ELR (cell line): ENCODE data around the gene SUGCT.
"Not testable (repeated sequence)": the region's sequence is repeated elsewhere in the genome, so short reads cannot be mapped to it uniquely, and the experiment has no call there.

Source experiments
- DNase-seq: peaks from one replicate; pipeline ENCODE4 v3.0.0-alpha.2; 2015; ENCODE audit warnings: low read depth

Gene SUGCT

DNA sequence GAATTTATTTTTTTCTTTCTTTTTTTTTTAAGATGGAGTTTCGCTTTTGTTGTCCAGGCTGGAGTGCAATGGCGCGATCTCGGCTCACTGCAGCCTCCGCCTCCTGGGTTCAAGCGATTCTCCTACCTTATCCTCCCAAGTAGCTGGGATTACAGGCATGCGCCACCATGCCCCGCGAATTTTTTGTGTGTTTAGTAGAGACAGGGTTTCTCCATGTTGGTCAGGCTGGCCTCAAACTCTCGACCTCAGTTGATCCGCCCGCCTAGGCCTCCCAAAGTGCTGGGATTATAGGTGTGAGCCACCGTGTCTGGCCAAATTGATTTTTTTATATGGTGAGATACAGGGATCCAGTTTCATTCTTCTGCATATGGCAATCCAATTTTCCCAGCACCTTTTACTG, 5.1 kb downstream of the SUGCT start:
- not testable (repeated sequence) for DNase-seq

DNA sequence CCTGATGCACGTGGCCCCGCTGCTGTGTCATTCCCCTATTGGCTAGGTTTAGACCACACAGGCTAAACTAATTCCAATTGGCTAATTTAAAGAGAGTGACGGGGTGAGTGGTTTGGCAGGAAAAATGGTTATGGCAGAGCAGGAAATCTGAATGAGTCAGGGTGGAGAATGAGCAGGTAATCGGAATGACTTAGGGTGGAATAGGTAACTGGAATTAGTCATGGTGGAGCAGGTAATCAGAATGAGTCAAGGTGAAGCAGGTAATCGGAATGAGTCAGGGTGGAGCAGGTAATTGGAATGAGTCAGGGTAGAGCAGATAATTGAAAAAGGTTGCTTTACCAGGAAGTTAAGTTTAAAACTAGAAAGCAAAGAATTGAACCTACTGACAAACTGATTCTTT, 7.1 kb downstream of the SUGCT start:
- DNase-seq = not testable (repeated sequence)

DNA sequence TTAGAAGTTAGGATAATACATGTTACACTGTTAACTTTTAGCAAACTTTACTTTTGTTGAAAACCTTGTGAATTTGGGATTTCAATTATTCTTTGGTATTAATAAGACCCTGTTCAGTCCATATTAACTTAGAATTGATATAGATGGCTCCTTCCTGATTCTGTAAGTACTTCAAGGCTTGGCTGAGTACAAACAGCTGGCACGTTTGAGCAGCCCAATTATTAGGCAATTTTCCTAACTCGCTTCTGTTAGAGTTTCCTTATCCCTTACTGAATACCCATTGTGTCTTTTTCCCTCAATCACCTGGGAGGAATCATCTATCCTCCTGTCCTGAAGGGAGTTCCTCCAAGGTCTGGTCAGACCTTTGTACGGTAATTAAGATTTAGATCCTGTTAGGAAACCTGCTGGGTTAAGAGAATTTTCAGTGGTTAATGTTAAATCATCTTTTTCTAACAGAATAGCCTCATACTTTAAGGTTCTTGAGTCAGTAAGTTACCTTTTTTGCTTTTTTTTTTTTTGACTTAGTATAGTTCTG, 10.9 kb downstream of the SUGCT start:
- DNase-seq = not testable (repeated sequence)

DNA sequence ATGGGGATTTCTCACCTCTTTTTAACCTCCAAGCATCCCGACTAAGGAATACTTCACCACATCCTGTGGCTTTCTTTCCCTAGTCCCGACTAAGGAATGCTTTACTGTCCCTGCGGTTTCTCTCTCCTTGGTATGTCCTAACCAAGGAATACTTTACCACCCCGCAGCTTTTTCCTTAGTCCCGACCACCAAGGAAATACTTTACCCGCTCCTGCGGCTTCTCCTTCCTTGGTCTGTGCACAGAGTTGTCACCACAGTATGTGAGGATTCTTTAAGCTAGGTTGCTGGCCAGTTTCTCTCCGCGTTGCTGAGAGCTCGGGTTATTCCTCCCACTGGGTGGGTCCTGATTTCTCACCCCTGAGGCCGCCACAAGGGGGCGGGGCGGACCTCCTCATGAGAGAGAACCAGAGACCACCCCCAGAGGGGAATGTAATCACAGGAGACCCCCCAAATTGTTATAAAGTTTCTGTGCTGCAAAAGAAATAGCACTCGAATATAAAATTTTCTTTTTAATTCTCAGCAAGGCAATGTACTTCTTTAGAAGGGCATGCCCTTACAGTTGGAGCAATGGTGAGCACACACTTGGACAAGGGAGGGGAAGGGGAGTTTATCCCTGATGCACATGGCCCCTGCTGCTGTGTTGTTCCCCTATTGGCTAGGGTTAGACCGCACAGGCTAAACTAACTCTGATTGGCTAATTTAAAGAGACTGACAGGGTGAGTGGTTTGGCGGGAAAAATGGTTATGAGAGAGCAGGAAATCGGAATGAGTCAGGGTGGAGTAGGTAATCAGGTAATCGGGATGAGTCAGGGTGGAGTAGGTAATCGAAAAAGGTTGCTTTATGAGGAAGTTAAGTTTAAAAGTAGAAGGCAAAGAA, 12.8 kb downstream of the SUGCT start:
- peak; percentile 44 for DNase-seq

DNA sequence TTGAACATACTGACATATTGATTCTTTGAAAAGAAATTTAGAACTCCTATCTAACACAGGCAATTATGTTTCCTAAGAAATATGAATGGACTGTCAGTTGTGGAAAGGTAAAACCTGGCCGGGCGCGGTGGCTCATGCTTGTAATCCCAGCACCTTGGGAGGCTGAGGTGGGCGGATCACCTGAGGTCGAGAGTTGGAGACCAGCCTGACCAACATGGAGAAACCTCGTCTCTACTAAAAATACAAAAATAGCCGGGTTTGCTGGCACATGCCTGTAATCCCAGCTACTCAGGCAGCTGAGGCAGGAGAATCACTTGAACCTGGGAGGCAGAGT, 13.4 kb downstream of the SUGCT start:
- DNase-seq = not testable (repeated sequence)

DNA sequence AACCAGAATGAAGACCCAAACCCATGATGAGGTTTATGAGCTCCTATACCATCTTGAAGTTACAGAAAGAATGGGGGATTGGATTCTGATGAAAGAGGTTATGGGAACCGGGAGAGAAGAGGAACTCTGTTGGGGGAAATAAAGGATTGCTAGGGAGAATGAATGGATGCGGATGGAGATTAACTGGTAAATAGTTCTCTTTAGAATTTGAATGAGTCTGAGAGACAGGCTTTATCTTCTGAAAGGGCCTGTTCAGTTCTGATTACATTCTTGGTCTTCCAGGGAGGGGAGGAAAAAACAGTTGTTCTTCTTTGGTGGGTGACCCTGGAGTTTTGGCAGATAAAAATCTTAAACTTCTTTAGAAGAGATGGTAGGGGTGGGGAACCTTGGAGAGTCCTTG, 13.9 kb downstream of the SUGCT start:
- no peak for DNase-seq

DNA sequence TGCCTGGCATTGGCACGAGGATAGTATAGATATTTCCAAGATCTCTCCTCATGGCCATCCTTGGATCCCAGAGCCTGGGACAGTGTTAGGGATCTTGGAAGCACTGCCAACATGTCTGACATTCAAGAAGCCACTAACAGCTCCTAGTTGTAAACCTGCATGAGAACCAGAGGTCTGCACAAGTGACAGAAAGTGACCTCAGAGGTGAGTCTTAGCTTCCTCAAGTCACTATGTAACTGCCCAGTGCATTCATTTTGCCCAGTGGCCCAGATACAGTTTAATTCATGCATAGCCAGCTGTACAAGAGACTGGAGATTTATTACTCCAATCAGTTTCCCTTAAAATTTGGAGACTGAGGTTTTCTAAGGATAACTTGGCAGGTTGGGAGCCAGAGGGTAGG, 16.7 kb downstream of the SUGCT start:
- no peak for DNase-seq

DNA sequence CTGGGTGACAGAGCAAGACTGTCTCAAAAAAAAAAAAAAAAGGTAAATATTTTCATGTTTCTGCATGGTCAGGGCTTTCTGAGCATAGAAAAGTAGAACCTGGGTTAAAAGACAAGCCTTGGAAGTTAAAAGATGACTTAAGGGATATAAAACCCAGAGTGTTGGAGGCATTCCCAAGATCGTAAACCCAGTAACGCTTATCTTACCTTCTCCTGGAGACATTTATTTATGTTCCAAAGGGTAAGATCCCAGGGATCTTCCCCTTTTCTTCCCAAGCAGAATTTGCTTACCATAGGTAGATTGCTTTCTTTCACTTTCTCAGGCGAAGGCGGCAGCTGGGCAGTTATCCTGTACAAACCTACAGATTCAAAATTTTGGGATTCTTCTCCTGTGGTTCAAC, 22.2 kb downstream of the SUGCT start:
- DNase-seq = no peak

DNA sequence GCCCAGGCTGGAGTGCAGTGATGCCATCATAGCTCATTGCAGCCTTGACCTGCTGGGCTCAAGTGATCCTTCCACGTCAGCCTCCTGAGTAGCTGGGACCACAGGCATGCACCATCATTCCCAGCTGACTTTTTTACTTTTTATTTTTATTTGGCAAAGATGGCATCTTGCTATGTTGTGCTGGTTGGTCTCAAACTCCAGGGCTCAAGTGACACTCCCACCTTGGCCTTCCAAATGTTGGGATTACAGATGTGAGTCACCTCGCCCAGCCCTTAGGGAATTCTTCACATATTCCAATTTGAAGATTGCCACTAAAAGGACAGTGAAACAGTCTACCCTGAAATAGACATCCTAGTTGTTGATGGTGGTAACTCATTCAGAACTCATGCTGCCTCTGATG, 27.7 kb downstream of the SUGCT start:
- DNase-seq = peak; percentile 12

DNA sequence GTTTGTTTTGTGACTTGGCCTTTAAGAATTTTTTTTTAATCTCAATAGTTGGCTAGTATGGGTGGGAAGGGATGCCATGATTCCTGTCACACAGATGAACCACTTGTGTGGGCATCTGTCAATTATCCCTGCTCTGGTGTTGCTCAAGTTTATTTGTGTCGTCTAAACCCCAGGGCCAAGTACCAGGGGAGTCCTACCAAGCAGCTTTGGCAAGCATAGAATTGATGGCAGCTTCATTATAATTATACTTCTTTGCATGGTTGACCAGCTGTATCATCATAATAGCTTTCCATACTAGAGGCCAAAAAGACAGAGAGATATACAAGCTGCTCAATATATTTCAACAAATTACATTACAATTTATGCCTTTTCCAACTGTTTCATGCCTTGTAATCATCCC, 30.4 kb downstream of the SUGCT start:
- DNase-seq = no peak

DNA sequence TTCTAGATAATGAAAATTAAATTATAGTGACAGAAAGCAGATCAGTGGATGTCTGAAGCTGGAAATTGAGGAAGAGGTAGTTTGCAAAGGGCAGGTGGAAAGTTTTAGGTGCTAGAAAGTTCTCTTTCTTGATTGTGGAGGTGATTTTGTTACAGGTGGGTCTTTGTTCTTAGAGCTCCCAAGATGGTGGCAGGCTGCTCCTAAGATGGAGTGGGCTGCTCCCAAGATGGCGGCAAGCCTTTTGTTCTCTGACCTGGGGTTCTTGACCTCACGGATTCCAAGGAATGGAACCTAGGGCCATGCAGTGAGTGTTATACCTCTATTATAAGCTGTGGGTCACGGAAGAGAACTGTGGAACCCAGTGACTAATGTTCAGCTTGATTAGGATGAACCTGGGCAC, 32.5 kb downstream of the SUGCT start:
- no peak for DNase-seq

DNA sequence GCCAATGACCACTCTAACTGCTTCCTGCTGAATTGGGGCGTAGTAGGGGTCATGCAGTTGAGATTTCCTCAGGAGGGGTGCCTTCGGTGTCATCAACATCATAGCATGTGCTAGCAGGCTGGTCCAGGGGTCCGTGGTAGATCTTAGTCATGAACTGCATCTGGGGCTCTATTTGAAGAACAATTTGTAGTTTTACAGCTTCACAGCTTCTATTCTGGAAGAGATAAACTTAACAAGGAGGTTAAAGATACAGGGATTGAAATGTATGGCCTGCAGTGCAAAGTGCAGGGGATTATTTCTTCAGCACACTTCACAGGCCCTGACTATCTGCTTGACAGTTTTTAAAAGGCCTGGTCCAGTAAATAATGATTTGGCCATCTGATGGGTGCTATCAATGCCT, 33.5 kb downstream of the SUGCT start:
- not testable (repeated sequence) for DNase-seq

DNA sequence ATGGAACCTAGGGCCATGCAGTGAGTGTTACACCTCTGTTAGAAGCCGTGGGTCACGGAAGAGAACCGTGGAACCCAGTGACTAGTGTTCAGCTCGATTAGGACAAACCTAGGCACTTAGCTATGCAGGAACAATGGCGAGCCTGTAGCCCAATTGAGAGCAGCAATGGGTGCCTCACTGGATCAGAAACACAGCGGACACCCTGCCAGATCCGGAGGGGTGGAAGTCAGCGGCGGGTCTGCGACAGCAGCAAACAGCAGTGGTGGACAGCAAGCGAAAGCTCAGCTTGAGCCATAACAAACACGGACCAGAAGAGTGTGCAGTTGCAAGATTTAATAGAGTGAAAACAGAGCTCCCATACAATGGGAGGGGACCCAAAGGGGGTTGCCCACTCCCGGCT, 38.3 kb downstream of the SUGCT start:
- not testable (repeated sequence) for DNase-seq

DNA sequence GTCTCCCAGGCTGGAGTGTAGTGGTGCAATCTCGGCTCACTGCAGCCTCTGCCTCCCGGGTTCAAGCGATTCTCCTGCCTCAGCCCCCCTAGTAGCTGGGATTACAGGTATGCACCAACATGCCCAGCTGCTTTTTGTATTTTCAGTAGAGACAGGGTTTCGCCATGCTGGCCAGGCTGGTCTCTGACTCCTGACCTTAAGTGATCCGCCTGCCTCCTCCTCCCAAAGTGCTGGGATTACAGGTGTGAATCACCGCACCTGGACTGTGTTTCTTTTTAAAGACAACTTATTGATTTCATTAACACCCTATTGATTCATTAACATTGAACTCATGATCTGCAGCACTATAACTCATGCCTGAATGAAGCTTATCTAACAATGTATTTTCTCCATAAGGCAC, 40.5 kb downstream of the SUGCT start:
- not testable (repeated sequence) for DNase-seq

DNA sequence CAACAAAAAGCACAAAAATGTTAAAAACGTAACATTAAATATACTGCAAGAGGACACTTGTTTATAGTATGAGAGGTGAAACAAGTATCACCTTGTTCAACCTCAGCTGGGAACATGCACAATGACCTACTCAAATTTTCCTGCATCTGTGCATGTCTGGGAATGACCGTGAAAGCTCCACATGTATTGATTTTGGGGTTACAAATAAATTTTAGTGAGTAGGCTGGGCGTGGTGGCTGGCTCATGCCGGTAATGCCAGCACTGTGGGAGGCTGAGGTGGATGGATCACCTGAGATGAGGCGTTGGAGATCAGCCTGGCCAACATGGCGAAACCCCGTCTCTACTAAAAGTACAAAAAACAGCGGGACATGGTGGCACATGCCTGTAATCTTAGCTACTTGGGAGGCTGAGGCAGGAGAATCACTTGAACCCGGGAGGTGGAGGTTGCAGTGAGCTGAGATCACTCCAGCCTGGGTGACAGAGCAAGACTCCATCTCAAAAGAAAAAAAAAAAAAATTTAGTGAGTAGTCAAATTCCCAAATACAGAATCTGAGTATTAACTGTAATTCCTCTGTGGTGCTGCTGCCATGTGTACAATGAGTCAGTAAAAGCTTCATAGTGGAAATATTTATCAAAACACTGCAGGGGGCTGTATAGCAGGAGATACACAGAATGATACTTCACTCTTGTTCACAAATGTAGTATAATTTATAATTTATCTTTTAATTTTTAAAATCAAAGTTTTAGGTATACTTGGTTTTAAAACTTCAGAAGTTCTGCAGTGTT, 41.1 kb downstream of the SUGCT start:
- DNase-seq = peak; percentile 48

DNA sequence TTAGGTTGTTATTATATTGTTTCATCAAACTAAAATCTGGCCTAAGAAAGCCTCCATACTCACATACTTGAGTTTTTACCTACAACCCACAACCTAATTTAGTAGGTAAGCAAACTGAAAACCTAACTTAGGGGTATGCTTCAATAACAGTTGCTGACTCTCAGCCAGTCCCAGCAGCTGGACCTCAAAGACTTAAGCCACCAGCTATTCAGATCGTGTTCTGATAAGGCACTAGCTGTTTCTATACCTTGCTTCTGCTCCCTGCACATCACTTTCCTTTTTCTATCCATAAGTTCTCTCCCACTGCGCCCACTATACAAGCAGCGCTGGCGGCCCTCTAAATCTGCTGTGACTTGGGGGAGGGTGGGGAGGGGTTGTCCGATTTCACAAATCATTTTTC, 42.3 kb downstream of the SUGCT start:
- DNase-seq = no peak

DNA sequence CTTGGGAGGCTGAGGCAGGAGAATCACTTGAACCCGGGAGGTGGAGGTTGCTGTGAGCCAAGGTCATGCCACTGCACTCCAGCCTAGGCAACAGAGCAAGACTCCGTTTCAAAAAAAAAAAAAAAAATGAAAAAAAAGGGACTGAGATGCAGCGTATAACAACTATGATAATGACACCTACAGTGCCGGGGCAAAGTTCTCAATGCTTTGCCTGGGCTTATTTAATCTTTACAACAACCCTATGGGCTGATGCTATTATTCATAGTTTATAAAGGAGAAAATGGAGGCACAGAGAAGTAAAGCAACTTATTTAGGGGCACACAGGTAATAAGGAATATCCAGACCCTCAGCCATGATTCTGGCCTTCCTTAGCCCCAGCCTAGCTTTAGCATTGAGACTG, 47.6 kb downstream of the SUGCT start:
- DNase-seq = no peak

DNA sequence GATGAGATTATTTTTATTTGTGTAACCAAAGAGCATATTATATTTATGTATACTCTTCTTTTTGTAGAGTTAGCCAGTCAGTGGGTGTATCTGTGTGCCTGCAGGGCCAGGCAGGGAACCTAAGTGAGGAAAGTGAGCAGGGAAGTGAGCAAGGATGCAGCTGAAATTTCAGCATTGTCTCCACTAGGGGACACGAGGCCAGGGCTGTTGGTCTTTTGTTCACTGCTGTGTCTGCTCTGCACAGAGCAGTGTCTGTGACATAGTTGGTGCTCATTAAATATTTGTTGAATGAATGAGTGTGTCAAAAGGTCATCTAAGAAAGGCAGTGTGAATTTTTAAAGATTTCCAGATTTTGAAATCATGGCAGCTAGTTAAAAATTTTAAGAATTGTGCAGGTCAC, 51.8 kb downstream of the SUGCT start:
- DNase-seq = peak; percentile 10

DNA sequence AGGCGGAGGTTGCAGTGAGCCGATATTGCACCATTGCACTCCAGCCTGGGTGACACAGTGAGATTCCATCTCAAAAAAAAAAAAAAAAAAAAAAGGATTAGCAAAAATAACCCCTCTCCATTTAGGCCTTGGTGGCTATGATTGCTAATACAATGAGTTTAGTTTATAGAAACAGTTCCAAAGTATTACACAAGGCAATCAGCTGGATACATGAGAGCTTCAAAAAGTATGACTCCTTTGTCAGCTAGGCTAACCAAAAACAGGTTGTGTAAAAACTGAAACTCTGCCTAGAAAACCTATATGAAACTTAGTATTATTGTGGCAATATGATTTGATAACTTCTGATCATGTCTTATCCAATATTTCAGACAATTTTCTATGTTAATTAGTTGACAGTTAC, 57.2 kb downstream of the SUGCT start:
- no peak for DNase-seq

DNA sequence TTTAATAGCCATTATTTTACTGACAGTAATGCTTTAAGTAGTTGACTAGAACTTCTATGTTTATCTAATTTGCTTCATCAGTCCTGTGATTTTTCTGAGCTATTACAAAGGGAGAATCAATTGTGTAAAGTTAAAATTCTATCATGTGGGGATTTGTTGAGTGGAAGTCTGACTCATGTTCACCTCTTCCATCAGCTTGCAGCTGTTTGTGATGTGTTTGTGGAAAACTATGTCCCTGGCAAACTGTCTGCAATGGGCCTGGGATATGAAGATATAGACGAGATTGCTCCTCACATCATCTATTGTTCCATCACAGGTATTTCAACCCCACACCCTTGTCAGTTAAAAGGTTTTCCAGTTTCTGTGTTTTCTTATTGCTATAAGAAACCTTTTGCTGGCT, 59.9 kb downstream of the SUGCT start:
- DNase-seq = peak; percentile 24

DNA sequence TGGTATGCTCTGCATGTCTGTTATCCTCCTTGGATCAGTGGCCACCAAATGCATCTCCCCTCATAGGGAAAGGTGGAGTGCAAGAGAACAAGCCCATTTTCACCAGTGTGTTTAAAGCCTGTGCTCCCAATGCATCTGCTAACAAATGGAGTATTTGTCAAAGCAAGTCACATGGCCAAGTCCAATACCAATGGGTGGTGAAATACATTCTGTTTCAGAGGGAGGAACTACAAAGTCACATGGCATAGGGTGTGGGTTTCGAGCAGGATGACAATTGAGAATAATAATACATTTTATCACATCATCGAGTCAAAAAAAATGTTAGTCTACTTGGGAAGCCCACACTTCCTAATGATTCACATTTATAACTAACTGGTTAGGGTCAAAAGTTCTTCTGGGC, 62.7 kb downstream of the SUGCT start:
- DNase-seq = no peak

DNA sequence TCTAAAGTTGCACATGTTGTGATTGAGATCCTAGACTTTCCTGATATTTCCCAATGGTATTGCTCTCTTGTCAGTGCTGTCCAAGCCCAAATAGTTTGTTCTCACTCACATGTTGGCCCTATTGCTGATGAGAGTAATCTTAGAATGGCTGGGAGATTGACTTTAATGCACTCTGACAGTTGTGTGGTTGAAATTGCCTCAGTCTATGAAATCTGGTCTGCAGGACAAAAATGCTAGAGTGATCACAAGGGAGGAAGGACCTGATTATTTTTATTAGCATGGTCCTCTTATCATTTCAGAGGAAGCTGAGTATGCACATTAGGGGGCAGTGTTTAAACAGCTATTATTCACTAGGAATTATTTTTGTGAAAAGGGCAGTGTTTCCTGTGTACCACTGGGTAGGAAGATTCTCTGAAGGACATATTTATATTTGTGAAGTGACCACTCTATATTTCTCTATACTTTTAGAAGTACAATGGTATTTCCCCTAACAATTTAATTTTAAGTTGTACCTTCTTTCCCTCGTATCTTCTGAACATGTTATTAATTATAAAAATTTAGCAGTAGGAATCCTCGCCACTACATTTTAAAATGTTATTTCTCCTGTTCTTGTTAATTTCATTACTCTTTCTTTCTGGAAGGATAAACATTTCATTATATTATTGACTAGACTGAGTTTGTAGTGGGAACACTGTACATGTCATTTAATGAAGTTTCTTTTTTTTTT, 64.4 kb downstream of the SUGCT start:
- DNase-seq = peak; percentile 71

DNA sequence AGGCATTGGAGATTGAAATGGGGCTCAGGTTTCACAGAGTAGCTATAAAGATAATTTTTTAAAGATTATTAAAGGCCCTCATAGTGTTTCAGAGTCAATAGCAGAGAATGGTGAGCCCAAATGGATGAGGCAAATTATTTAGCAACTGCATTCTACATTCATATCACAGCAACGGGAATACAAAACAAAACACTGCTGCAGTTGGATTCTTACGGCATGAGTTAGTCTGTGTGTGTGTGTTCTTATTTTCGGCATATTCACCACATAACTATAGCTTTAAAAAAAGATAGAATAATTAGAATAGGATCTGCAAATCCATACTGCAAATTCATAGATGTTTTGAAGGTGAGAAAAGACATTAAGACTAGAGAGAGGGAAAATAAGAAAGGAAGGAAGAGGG, 66.0 kb downstream of the SUGCT start:
- DNase-seq = peak; percentile 60
